HFFc6 (cell line): ENCODE results near the gene PTPRD. TPM values are rescaled to one million over a fixed set of nuclear protein-coding genes. Genes with fewer than 3 reads are reported as not detected.

Experiments
- DNase-seq: peaks from one replicate; pipeline ENCODE4 v3.0.0-alpha.2; 2018
- H3K27ac Mint-ChIP-seq: 2 replicates; pipeline ENCODE4 v1.8.0; 2020; ENCODE audit warnings: mild to moderate bottlenecking, mixed read lengths
- H3K27me3 Mint-ChIP-seq: 2 replicates; pipeline ENCODE4 v1.8.0; 2021; ENCODE audit warnings: mild to moderate bottlenecking, moderate library complexity, mixed read lengths; ENCODE audit not compliant: insufficient read depth
- H3K36me3 Mint-ChIP-seq: 2 replicates; pipeline ENCODE4 v1.8.0; 2021; ENCODE audit warnings: low read depth, mixed read lengths
- H3K4me1 Mint-ChIP-seq: 2 replicates; pipeline ENCODE4 v1.8.0; 2020; ENCODE audit warnings: low read depth, mixed read lengths
- H3K4me3 Mint-ChIP-seq: 2 replicates; pipeline ENCODE4 v1.8.0; 2020; ENCODE audit warnings: mild to moderate bottlenecking, moderate library complexity, mixed read lengths
- H3K9me3 Mint-ChIP-seq: 2 replicates; pipeline ENCODE4 v1.8.0; 2020; ENCODE audit warnings: mild to moderate bottlenecking, mixed read lengths
- total RNA-seq, 6 experiments: library from RNA; stranded (reverse); fragmentation: NEBNext Ultra II Directional; extraction: Animal tissue kit (Norgen Biotek cat#: 25700); gene quantifications; 2 replicates in 1 of 6; 3 replicates in 5 of 6; pipeline ENCODE4 v1.2.3, GENCODE V29; 2021
- TF ChIP-seq, protein P1 (sequence below): fragments of 200-600 bp; sonication (generic); IDR thresholded peaks from 2 replicates; pipeline ENCODE4 v1.5.0; 2021; ENCODE audit warnings: antibody characterized with exemption, mild to moderate bottlenecking

The PTPRD gene
- total RNA-seq, 6 experiments from 2014 or later, result not detected

DNA sequence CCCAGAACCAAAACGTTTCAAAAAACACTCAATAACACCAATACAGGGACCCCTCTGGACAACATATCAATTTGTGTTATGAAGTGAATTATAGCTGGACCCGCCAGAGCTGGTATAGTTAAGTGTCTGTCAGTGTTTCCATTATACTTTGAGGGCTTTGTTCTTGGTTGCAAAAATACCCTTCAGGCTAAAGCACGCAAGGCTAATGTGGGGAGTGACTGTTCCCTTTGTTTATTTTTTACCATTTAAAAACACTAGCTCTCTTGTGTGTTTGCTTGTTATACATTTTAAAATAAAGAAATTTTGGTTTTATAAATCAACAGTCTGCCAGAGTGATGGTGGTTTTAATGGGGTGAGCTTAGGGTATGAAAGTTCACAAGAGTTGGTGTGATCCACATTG lies 859.5 kb downstream of the PTPRD start:
- Mint-ChIP-seq H3K36me3 (no peaks in the 10 kb centered on the region), H3K9me3 (peaks cover 25% of the 10 kb centered on the region), H3K27ac (no peak overlapping the region), H3K27me3 (no peaks in the 10 kb centered on the region), H3K4me3 (no peak overlapping the region), H3K4me1 (no peaks in the 10 kb centered on the region)
- TF ChIP-seq, protein P1, sequence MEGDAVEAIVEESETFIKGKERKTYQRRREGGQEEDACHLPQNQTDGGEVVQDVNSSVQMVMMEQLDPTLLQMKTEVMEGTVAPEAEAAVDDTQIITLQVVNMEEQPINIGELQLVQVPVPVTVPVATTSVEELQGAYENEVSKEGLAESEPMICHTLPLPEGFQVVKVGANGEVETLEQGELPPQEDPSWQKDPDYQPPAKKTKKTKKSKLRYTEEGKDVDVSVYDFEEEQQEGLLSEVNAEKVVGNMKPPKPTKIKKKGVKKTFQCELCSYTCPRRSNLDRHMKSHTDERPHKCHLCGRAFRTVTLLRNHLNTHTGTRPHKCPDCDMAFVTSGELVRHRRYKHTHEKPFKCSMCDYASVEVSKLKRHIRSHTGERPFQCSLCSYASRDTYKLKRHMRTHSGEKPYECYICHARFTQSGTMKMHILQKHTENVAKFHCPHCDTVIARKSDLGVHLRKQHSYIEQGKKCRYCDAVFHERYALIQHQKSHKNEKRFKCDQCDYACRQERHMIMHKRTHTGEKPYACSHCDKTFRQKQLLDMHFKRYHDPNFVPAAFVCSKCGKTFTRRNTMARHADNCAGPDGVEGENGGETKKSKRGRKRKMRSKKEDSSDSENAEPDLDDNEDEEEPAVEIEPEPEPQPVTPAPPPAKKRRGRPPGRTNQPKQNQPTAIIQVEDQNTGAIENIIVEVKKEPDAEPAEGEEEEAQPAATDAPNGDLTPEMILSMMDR, result no peak
- no peak for DNase-seq

DNA sequence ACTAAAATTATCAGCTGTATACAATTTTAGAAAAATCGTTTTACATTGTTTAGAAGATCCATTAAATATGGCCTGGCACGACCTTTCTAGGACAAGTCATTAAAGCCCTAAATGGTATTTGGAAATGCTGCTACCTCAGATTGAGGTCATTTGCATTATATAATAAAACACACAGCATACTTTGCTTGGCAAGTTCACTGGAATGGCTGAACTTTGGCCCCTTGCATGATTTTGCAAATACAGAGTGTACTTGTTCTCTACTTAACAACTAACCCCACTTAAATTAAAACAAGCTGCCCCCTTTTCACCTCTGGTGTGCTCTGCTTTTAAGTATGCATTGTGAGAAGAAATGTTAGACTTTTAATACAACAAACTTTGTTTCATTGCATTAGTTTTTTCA lies 860.1 kb downstream of the PTPRD start:
- TF ChIP-seq, protein P1, result no peak
- Mint-ChIP-seq H3K36me3 (no peaks in the 10 kb centered on the region), H3K27ac (no peak overlapping the region), H3K4me3 (no peak overlapping the region), H3K27me3 (no peaks in the 10 kb centered on the region), H3K9me3 (peaks cover 22% of the 10 kb centered on the region), H3K4me1 (no peaks in the 10 kb centered on the region)
- DNase-seq, result no peak

DNA sequence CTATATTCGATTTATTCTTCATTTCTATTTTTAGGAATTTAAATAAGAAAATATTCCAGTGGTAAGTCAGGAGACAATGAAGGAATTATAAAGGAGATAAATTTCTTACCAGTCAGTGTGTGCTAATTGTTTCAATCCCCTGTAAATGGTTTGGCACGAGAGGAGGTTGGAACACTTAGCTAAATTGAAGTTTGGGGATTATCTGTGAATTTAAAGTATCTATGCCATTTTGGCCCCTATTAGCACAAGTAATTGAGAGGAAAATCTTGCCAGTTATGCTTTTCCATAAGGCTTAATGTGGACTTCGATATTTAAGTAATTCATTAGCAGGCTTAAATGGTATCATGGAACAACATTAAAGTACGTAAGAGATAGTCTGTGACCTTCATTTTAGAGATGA lies 860.8 kb downstream of the PTPRD start:
- no peak overlapping the region for H3K27ac Mint-ChIP-seq
- H3K27me3 Mint-ChIP-seq, result no peaks in the 10 kb centered on the region
- no peak for DNase-seq
- no peak overlapping the region for H3K4me3 Mint-ChIP-seq
- TF ChIP-seq, protein P1, result no peak
- peaks cover 22% of the 10 kb centered on the region for H3K9me3 Mint-ChIP-seq
- H3K4me1 Mint-ChIP-seq, result no peaks in the 10 kb centered on the region
- no peaks in the 10 kb centered on the region for H3K36me3 Mint-ChIP-seq

DNA sequence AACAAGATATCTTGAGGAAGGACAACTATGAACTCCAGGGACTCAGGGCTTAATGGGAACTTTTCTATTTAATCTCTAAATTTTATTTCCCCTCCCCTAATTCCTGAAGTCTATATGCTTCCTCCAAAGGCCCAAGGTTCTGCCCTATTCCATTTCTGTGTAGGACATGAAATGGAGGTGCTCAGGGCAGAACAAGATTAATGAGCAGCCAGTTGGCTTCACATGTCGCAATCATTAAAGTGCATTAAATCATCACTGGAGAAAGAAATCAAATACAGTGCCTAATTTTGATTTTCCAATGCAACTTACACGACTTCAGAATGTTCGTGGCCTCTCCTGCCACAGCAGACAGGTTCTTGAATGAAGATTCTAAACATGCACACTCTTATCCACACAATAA lies 862.1 kb downstream of the PTPRD start:
- TF ChIP-seq, protein P1, result no peak
- Mint-ChIP-seq H3K4me3 (no peak overlapping the region), H3K27ac (no peak overlapping the region), H3K9me3 (peaks cover 30% of the 10 kb centered on the region), H3K36me3 (0 out of 2 replicates have a peak, but pooled peaks cover 5% of the 10 kb centered on the region), H3K4me1 (no peaks in the 10 kb centered on the region), H3K27me3 (no peaks in the 10 kb centered on the region)
- DNase-seq, result no peak

DNA sequence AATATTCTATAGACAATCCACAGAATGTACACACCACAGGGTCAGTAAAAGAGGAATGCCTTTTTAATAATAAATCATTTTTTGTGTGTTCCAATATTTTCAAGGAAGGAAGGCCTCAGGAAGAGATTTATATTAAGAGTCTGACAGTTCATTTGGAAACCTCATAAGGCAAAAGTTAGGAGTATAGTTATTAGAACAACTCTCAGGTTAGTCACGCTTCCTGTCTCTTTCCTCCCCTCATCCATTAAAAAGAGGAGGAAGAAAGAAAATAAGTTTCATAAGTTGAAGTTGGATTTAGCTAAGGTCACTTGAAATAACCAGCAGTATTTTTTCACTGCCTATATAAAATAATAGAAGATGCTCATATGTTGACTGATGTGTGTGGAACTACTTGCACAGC lies 863.2 kb downstream of the PTPRD start:
- Mint-ChIP-seq H3K27me3 (no peaks in the 10 kb centered on the region), H3K4me1 (no peaks in the 10 kb centered on the region), H3K4me3 (no peak overlapping the region), H3K36me3 (0 out of 2 replicates have a peak, but pooled peaks cover 5% of the 10 kb centered on the region), H3K27ac (no peak overlapping the region), H3K9me3 (peaks cover 31% of the 10 kb centered on the region)
- TF ChIP-seq, protein P1, result no peak
- no peak for DNase-seq

DNA sequence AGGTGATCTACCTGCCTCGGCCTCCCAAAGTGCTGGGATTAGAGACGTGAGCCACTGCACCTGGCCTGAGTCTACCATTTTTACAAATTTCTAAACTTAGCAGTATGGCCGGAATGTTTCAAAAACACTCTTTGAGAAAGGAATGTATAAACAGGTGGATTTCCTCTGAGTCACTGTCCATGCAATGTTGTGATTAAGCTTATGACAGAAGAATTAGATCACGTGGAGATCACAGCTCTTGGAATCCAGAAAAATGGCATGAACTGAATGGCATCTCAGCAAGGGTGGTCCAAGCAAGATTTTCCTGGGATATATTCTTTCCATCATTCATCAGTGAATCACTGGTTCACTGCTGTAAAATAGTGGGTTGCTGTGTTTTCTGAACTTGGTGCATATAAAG lies 865.0 kb downstream of the PTPRD start:
- Mint-ChIP-seq H3K4me1 (no peaks in the 10 kb centered on the region), H3K27me3 (no peaks in the 10 kb centered on the region), H3K36me3 (0 out of 2 replicates have a peak, but pooled peaks cover 5% of the 10 kb centered on the region), H3K4me3 (no peak overlapping the region), H3K27ac (no peak overlapping the region), H3K9me3 (peaks cover 31% of the 10 kb centered on the region)
- no peak for DNase-seq
- TF ChIP-seq, protein P1, result no peak
